ENCODE measurements around the gene PCDHB15. TPM values are rescaled to one million over a fixed set of nuclear protein-coding genes. Genes with fewer than 3 reads are reported as not detected.
"Not testable (repeated sequence)": the region's sequence is repeated elsewhere in the genome, so short reads cannot be mapped to it uniquely, and the experiment has no call there.

PCDHB15 gene
- total RNA-seq, 1 experiment from 2014 or later = not detected

DNA sequence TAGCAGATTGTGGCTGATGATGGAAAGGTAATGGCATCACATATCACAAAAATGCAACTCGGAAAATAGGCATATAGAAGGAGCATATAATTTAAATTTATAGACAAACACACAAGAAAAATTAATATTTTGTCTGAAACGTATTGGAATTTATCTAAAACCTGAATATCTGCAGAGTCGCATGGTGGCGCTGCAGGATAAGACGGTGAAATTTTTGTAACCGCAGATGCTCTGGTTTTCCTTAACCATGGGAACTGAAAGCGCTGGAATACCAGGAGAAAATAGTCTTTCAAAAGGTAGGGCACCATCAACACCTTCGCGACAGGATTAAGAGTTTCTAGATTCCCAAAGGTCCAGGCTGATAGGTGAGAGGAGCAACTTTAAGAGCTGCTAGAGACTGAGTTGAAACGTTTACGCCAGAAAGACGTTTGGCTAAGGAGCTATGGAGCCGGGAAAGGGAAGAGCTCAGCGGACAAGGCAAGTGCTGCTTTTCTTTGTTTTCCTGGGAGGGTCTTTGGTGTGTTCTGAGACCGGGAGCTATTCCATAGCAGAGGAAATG lies 11.0 kb upstream of the PCDHB15 start:
- BruUV-seq (replicated peaks) = no TSS peak
- Mint-ChIP-seq H3K27me3 (ENCODE audit: insufficient read depth, unreplicated experiment) (no peaks in the 10 kb centered on the region), H3K27ac (ENCODE audit: unreplicated experiment) (no peak overlapping the region), H3K9me3 (ENCODE audit: unreplicated experiment) (peaks cover 37% of the 10 kb centered on the region), H3K4me1 (ENCODE audit: low read depth, unreplicated experiment) (no peaks in the 10 kb centered on the region), H3K4me3 (ENCODE audit: unreplicated experiment) (no peak overlapping the region), H3K36me3 (ENCODE audit: insufficient read depth, unreplicated experiment) (no peaks in the 10 kb centered on the region)
- H3K4me3 ChIP-seq (ENCODE audit: low read depth, low read length) = no peak overlapping the region
- intact Hi-C loops (cut with micrococcal nuclease; ENCODE audit: unreplicated experiment) = no loop called here
- no peak for DNase-seq
- ChIA-PET CTCF (no interaction called here), POLR2A (no interaction called here)
- H3K36me3 ChIP-seq (ENCODE audit: control insufficient read depth, insufficient read depth, low read length) = no peaks in the 10 kb centered on the region
- no peaks in the 10 kb centered on the region for H3K4me1 ChIP-seq
- no peaks in the 10 kb centered on the region; the same call in 1 of the 2 replicates for H3K9me3 ChIP-seq
- TF ChIP-seq, protein P1, sequence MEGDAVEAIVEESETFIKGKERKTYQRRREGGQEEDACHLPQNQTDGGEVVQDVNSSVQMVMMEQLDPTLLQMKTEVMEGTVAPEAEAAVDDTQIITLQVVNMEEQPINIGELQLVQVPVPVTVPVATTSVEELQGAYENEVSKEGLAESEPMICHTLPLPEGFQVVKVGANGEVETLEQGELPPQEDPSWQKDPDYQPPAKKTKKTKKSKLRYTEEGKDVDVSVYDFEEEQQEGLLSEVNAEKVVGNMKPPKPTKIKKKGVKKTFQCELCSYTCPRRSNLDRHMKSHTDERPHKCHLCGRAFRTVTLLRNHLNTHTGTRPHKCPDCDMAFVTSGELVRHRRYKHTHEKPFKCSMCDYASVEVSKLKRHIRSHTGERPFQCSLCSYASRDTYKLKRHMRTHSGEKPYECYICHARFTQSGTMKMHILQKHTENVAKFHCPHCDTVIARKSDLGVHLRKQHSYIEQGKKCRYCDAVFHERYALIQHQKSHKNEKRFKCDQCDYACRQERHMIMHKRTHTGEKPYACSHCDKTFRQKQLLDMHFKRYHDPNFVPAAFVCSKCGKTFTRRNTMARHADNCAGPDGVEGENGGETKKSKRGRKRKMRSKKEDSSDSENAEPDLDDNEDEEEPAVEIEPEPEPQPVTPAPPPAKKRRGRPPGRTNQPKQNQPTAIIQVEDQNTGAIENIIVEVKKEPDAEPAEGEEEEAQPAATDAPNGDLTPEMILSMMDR (IDR thresholded peaks at IDR 0.05; ENCODE audit: insufficient read depth in 1 of 2, low read depth in 1 of 2, low read length in 1 of 2, severe bottlenecking in 1 of 2, unreplicated experiment in 1 of 2) = no peak
- no peaks in the 10 kb centered on the region for H3K27me3 ChIP-seq (replicated peaks; ENCODE audit: control insufficient read depth, insufficient read depth, low read length)

DNA sequence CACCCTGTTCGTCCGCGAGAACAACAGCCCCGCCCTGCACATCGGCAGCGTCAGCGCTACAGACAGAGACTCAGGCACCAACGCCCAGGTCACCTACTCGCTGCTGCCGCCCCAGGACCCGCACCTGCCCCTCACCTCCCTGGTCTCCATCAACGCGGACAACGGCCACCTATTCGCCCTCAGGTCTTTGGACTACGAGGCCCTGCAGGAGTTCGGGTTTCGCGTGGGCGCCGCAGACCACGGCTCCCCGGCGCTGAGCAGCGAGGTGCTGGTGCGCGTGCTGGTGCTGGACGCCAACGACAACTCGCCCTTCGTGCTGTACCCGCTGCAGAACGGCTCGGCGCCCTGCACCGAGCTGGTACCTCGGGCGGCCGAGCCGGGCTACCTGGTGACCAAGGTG lies 9.3 kb upstream of the PCDHB15 start:
- H3K4me3 ChIP-seq (ENCODE audit: low read depth, low read length); H3K36me3 ChIP-seq (ENCODE audit: control insufficient read depth, insufficient read depth, low read length); H3K9me3 ChIP-seq; H3K27me3 ChIP-seq (replicated peaks; ENCODE audit: control insufficient read depth, insufficient read depth, low read length); H3K36me3 Mint-ChIP-seq (ENCODE audit: insufficient read depth, unreplicated experiment); POLR2A ChIA-PET; H3K27ac Mint-ChIP-seq (ENCODE audit: unreplicated experiment); H3K4me1 ChIP-seq; H3K4me1 Mint-ChIP-seq (ENCODE audit: low read depth, unreplicated experiment); intact Hi-C loops (cut with micrococcal nuclease; ENCODE audit: unreplicated experiment); H3K4me3 Mint-ChIP-seq (ENCODE audit: unreplicated experiment); CTCF ChIA-PET; H3K27me3 Mint-ChIP-seq (ENCODE audit: insufficient read depth, unreplicated experiment); BruUV-seq (replicated peaks); DNase-seq: not testable (repeated sequence)
- peaks cover 54% of the 10 kb centered on the region for H3K9me3 Mint-ChIP-seq (ENCODE audit: unreplicated experiment)

DNA sequence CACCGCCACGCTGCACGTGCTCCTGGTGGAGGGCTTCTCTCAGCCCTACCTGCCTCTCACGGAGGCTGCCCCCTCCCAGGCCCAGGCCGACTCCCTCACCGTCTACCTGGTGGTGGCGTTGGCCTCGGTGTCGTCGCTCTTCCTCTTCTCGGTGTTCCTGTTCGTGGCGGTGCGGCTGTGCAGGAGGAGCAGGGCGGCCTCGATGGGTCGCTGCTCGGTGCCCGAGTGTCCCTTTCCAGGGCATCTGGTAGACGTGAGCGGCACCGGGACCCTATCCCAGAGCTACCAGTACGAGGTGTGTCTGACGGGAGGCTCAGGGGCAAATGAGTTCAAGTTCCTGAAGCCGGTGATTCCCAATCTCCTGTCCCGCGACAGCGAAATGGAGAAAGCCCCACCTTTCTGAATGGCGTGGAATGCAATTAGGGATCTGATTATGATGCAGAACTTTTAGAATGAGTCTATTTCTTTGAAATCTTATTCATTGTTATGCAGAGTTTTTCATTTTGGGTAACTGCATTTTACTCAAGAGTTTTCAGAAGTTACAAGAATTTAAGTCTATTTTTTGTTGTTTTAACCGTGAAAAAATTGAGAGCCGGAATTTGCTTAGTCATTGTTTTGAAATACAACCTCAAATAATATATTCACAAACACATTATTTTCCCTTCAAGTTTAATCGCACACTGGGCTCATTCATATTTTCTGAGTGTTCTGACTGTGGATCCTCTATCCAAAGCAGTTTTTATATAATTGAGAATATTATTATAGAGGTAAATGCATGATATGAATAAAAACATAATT lies 8.5 kb upstream of the PCDHB15 start:
- Mint-ChIP-seq H3K27ac (ENCODE audit: unreplicated experiment) (no peak overlapping the region), H3K4me1 (ENCODE audit: low read depth, unreplicated experiment) (no peaks in the 10 kb centered on the region), H3K4me3 (ENCODE audit: unreplicated experiment) (no peak overlapping the region), H3K27me3 (ENCODE audit: insufficient read depth, unreplicated experiment) (no peaks in the 10 kb centered on the region), H3K36me3 (ENCODE audit: insufficient read depth, unreplicated experiment) (no peaks in the 10 kb centered on the region), H3K9me3 (ENCODE audit: unreplicated experiment) (peaks cover 49% of the 10 kb centered on the region)
- Histone ChIP-seq H3K4me1 (no peaks in the 10 kb centered on the region), H3K36me3 (ENCODE audit: control insufficient read depth, insufficient read depth, low read length) (no peaks in the 10 kb centered on the region), H3K4me3 (ENCODE audit: low read depth, low read length) (no peak overlapping the region), H3K9me3 (no peaks in the 10 kb centered on the region; the same call in 1 of the 2 replicates), H3K27me3 (replicated peaks; ENCODE audit: control insufficient read depth, insufficient read depth, low read length) (no peaks in the 10 kb centered on the region)
- BruUV-seq (replicated peaks) = no TSS peak
- intact Hi-C loops (cut with micrococcal nuclease; ENCODE audit: unreplicated experiment) = no loop called here
- TF ChIP-seq, protein P1 (IDR thresholded peaks at IDR 0.05; ENCODE audit: insufficient read depth in 1 of 2, low read depth in 1 of 2, low read length in 1 of 2, severe bottlenecking in 1 of 2, unreplicated experiment in 1 of 2) = no peak
- no peak for DNase-seq
- ChIA-PET CTCF (no interaction called here), POLR2A (no interaction called here)

All from Caco-2 (cell line).